IMR-90 (cell line): ENCODE measurements around the gene PCDHB1. TPM values are rescaled to one million over a fixed set of nuclear protein-coding genes. Genes with fewer than 3 reads are reported as not detected.

ENCODE experiments used
- ATAC-seq: fragments of 200-7000 bp; cut with Tn5 transposase; 2 replicates; pipeline ENCODE4 v1.9.1; 2020; ENCODE audit warnings: low read depth, mild to moderate bottlenecking, moderate library complexity
- BruUV-seq: library from RNA; stranded (reverse); fragments of 400-500 nt; replicated peaks from 2 replicates; lab custom pipeline; 2021; lab: Mats Ljungman, UMichigan
- CTCF ChIA-PET: fragments of 300-600 bp; formaldehyde crosslinking; extraction: SDS; loops from one replicate; lab custom pipeline; 2021; ENCODE audit warnings: antibody characterized with exemption; lab: Yijun Ruan, JAX
- POLR2A ChIA-PET: fragments of 300-600 bp; sonication (Branson Sonifier 250); formaldehyde crosslinking; loops from one replicate; lab custom pipeline; 2022; ENCODE audit warnings: antibody characterized with exemption; ENCODE audit not compliant: unreplicated experiment; lab: Charles Lee
- DNase-seq: peaks from one replicate; pipeline ENCODE4 v3.0.0; 2013
- H2AFZ ChIP-seq: replicated peaks from 2 replicates; pipeline ENCODE3; 2013; ENCODE audit warnings: low read length, mild to moderate bottlenecking; ENCODE audit not compliant: poor library complexity
- H2AK5ac ChIP-seq: 2 replicates; pipeline ENCODE4 v1.6.1; 2013; ENCODE audit warnings: low read depth, low read length, inconsistent platforms
- H2AK9ac ChIP-seq: replicated peaks from 2 replicates; pipeline ENCODE3; 2013; ENCODE audit warnings: mild to moderate bottlenecking, low read depth, low read length, moderate library complexity; ENCODE audit not compliant: poor library complexity
- H2BK120ac ChIP-seq: 2 replicates; pipeline ENCODE4 v1.6.1; 2013; ENCODE audit warnings: low read depth, low read length, inconsistent platforms
- H2BK15ac ChIP-seq: 3 replicates; pipeline ENCODE4 v1.6.1; 2013; ENCODE audit warnings: low read depth, low read length, inconsistent platforms
- H2BK20ac ChIP-seq: 2 replicates; pipeline ENCODE4 v1.6.1; 2013; ENCODE audit warnings: low read depth, mild to moderate bottlenecking, inconsistent platforms, low read length, moderate library complexity
- H2BK5ac ChIP-seq: 2 replicates; pipeline ENCODE4 v1.6.1; 2013; ENCODE audit warnings: mild to moderate bottlenecking, low read depth, low read length, inconsistent platforms; ENCODE audit not compliant: poor library complexity, severe bottlenecking
- H3K14ac ChIP-seq: replicated peaks from 2 replicates; pipeline ENCODE4 v1.6.1; 2013; ENCODE audit warnings: low read depth, low read length, inconsistent platforms
- H3K18ac ChIP-seq: 2 replicates; pipeline ENCODE4 v1.6.1; 2013; ENCODE audit warnings: low read depth, low read length, control low read depth
- H3K23ac ChIP-seq: 2 replicates; pipeline ENCODE4 v1.6.1; 2013; ENCODE audit warnings: low read depth, low read length, inconsistent platforms
- H3K27ac ChIP-seq: 2 replicates; pipeline ENCODE4 v1.5.1; 2013; ENCODE audit warnings: mild to moderate bottlenecking, control low read depth, low read length; ENCODE audit not compliant: insufficient read depth
- H3K27me3 ChIP-seq: 2 replicates; pipeline ENCODE4 v1.6.1; 2013; ENCODE audit warnings: low read length; ENCODE audit not compliant: control insufficient read depth, insufficient read depth
- H3K36me3 ChIP-seq: 2 replicates; pipeline ENCODE4 v1.6.1; 2013; ENCODE audit warnings: low read length, mixed read lengths; ENCODE audit not compliant: control insufficient read depth, insufficient read depth
- H3K4ac ChIP-seq: 2 replicates; pipeline ENCODE4 v1.6.1; 2013; ENCODE audit warnings: low read depth, low read length, inconsistent platforms
- H3K4me1 ChIP-seq: 2 replicates; pipeline ENCODE4 v1.6.1; 2013; ENCODE audit warnings: low read length, mixed read lengths; ENCODE audit not compliant: control insufficient read depth, insufficient read depth
- H3K4me2 ChIP-seq: 2 replicates; pipeline ENCODE4 v1.6.1; 2013; ENCODE audit warnings: low read depth, mild to moderate bottlenecking, control low read depth, low read length, moderate library complexity
- H3K4me3 ChIP-seq: 2 replicates; pipeline ENCODE4 v1.5.1; 2013; ENCODE audit warnings: low read depth, mild to moderate bottlenecking, control low read depth, low read length, moderate library complexity; ENCODE audit not compliant: insufficient read depth
- H3K56ac ChIP-seq: 2 replicates; pipeline ENCODE4 v1.6.1; 2013; ENCODE audit warnings: low read length, inconsistent platforms; ENCODE audit not compliant: insufficient read depth; ENCODE audit errors: extremely low read depth
- H3K79me1 ChIP-seq, 2 experiments: 2 replicates each; pipeline ENCODE4 v1.6.1; 2013; ENCODE audit warnings: low read length in 2 of 2, inconsistent platforms in 1 of 2, low read depth in 1 of 2
- H3K9ac ChIP-seq: 2 replicates; pipeline ENCODE4 v1.6.1; 2013; ENCODE audit warnings: low read depth, low read length, control low read depth
- H3K9me1 ChIP-seq: 2 replicates; pipeline ENCODE4 v1.6.1; 2013; ENCODE audit warnings: low read length, inconsistent platforms; ENCODE audit not compliant: insufficient read depth
- H3K9me3 ChIP-seq: 2 replicates; pipeline ENCODE4 v1.6.1; 2013; ENCODE audit warnings: low read length; ENCODE audit not compliant: control insufficient read depth, insufficient read depth
- H4K20me1 ChIP-seq: 2 replicates; pipeline ENCODE4 v1.6.1; 2013; ENCODE audit warnings: low read length, inconsistent platforms; ENCODE audit not compliant: insufficient read depth
- H4K5ac ChIP-seq: 2 replicates; pipeline ENCODE4 v1.6.1; 2013; ENCODE audit warnings: mild to moderate bottlenecking, low read depth, low read length, control low read depth
- H4K8ac ChIP-seq, 2 experiments: 2 replicates each; pipeline ENCODE4 v1.6.1; 2013; ENCODE audit warnings: low read depth in 2 of 2, low read length in 2 of 2, control low read depth in 1 of 2, inconsistent platforms in 1 of 2
- H4K91ac ChIP-seq: 2 replicates; pipeline ENCODE4 v1.6.1; 2013; ENCODE audit warnings: low read depth, low read length, inconsistent platforms; ENCODE audit not compliant: insufficient read depth
- CHD1 ChIP-seq: IDR thresholded peaks from 2 replicates; pipeline ENCODE4 v1.6.1; 2012; ENCODE audit warnings: low read depth, low read length, improper control_type of control experiment
- WGBS, 2 experiments: methylation state at CpG; one replicate each; pipeline versions ENCODE4 v1.1.5 to v1.1.7; 2013; ENCODE audit warnings: missing lambda C conversion rate in 2 of 2; ENCODE audit not compliant: insufficient read length in 1 of 2; ENCODE audit errors: extremely low coverage in 2 of 2; 5-methylcytosine and 5-hydroxymethylcytosine counted together
- dilution Hi-C: fragments of 300-500 bp; cut with HindIII; formaldehyde crosslinking; loops from one replicate; pipeline ENCODE4 v1.14.3; 2018; ENCODE audit warnings: low sequenced_read_pairs; ENCODE audit not compliant: unreplicated experiment
- in situ Hi-C: fragments of 300-500 bp; cut with MboI; formaldehyde crosslinking; loops from 3 replicates; pipeline ENCODE4 v1.14.3; 2019; ENCODE audit warnings: low sequenced_read_pairs, inconsistent platforms, mixed read lengths
- intact Hi-C: fragments of 100-400 bp; cut with micrococcal nuclease; formaldehyde crosslinking; loops from 2 replicates; pipeline ENCODE4 v1.10.0; 2022
- polyA plus RNA-seq, 3 experiments: library from polyadenylated mRNA; depleted of rRNA; stranded (reverse); fragments of >200 nt; gene quantifications; 2 replicates each; pipeline ENCODE4 v1.2.3, GENCODE V29; 2012; ENCODE audit warnings: low replicate concordance in 1 of 3
- total RNA-seq: library from RNA; depleted of rRNA; stranded (reverse); fragments of >200 nt; gene quantifications from 2 replicates; pipeline ENCODE4 v1.2.3, GENCODE V29; 2012
- TF ChIP-seq, protein P1 (sequence below): fragments of 150-350 bp; IDR thresholded peaks from 2 replicates; pipeline ENCODE4 v1.6.1; 2016; ENCODE audit warnings: low read depth, mild to moderate bottlenecking, low read length, moderate library complexity, borderline replicate concordance

The PCDHB1 gene
- total and polyA plus RNA-seq, 2 of the 4 experiments (the other 2 are of a cell fraction) = not detected

DNA sequence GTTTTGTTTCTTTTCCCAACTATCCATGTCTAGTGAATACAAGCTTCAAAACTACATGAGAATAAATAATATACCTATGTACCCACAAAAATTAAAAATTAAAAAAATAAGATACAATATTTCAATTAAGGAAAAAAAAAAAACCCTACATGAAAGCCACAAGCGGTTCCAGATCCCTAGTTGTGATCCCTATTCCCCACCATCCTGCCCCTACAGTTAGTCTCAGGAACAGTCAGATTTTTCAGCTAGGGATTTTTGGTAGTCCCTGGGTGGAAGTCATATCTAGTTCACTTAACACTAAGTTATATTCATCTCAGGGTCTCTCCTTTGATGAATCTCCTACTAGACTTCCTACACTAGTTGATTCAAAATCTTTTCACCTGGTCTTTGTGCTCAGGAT is 18.5 kb upstream of the PCDHB1 start:
- no peak overlapping the region for H3K23ac ChIP-seq
- H2BK15ac ChIP-seq = no peak overlapping the region
- CTCF ChIA-PET = no interaction called here
- DNase-seq (no peak), ATAC-seq (no peak)
- no peak overlapping the region for H2BK120ac ChIP-seq
- no peak overlapping the region for H2BK5ac ChIP-seq
- no peak overlapping the region for H2BK20ac ChIP-seq
- no peak overlapping the region for H4K91ac ChIP-seq
- POLR2A ChIA-PET = no interaction called here
- H2AK9ac ChIP-seq = no peak overlapping the region
- H3K27ac ChIP-seq = no peak overlapping the region
- no peaks in the 10 kb centered on the region for H3K27me3 ChIP-seq
- no peaks in the 10 kb centered on the region for H3K9me1 ChIP-seq
- H3K4me1 ChIP-seq = no peaks in the 10 kb centered on the region
- H3K79me1 ChIP-seq = no peaks in the 10 kb centered on the region
- no peak overlapping the region for H3K4me3 ChIP-seq
- H3K4ac ChIP-seq = no peak overlapping the region
- H3K36me3 ChIP-seq = no peaks in the 10 kb centered on the region
- WGBS, 2 experiments = no CpG with 5 or more reads among the region's 1 CpG
- H2AK5ac ChIP-seq = no peak overlapping the region
- H2AFZ ChIP-seq = no peak overlapping the region
- in situ Hi-C loops = no loop called here
- no peak overlapping the region for H3K9ac ChIP-seq
- dilution Hi-C loops = no loop called here
- H3K56ac ChIP-seq = no peak overlapping the region
- peaks cover 5% of the 10 kb centered on the region; the same call in 1 of the 2 replicates for H3K9me3 ChIP-seq
- no peak for TF ChIP-seq CHD1
- TF ChIP-seq, protein P1, sequence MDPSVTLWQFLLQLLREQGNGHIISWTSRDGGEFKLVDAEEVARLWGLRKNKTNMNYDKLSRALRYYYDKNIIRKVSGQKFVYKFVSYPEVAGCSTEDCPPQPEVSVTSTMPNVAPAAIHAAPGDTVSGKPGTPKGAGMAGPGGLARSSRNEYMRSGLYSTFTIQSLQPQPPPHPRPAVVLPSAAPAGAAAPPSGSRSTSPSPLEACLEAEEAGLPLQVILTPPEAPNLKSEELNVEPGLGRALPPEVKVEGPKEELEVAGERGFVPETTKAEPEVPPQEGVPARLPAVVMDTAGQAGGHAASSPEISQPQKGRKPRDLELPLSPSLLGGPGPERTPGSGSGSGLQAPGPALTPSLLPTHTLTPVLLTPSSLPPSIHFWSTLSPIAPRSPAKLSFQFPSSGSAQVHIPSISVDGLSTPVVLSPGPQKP = no peak
- H4K8ac ChIP-seq = no peak overlapping the region
- H3K18ac ChIP-seq = no peak overlapping the region
- H4K5ac ChIP-seq = no peak overlapping the region
- no TSS peak for BruUV-seq
- intact Hi-C loops = no loop called here
- H3K4me2 ChIP-seq = no peak overlapping the region
- H3K14ac ChIP-seq = no peak overlapping the region
- H4K20me1 ChIP-seq = no peaks in the 10 kb centered on the region
